Measurements from ENCODE around the gene STYK1. TPM values are rescaled to one million over a fixed set of nuclear protein-coding genes. Genes with fewer than 3 reads are reported as not detected.

Gene STYK1
- total RNA-seq, 1 donor from 2014 or later: 0.21 TPM

GRCh38 chr12:10689146-10689545 lies 15.3 kb upstream of the STYK1 start:
- Histone ChIP-seq H3K36me3 (peaks cover 0 to 4% of the 10 kb centered on the region in 2 donors), H3K27ac (no peak overlapping the region), H3K4me3 (no peak overlapping the region), H3K4me1 (no peaks in the 10 kb centered on the region), H3K27me3 (no peaks in the 10 kb centered on the region), H3K9me3 (no peaks in the 10 kb centered on the region)
- TF ChIP-seq CTCF (IDR thresholded peaks at IDR 0.05): no peak
- no peak for DNase-seq (ENCODE audit: low spot score in 2 of 2)
- intact Hi-C loops (cut with DNase I): no loop called here

- H3K27me3 ChIP-seq: no peaks in the 10 kb centered on the region
- intact Hi-C loops (cut with DNase I): no loop called here
- TF ChIP-seq CTCF (IDR thresholded peaks at IDR 0.05): no peak
Measured at GRCh38 chr12:10688042-10688441, 14.2 kb upstream of the STYK1 start.

GRCh38 chr12:10672231-10672868 lies 1.5 kb downstream of the STYK1 start:
- Histone ChIP-seq H3K36me3 (no peaks in the 10 kb centered on the region), H3K27ac (no peak overlapping the region), H3K9me3 (no peaks in the 10 kb centered on the region), H3K4me3 (no peak overlapping the region), H3K27me3 (no peaks in the 10 kb centered on the region), H3K4me1 (no peaks in the 10 kb centered on the region)
- DNase-seq (ENCODE audit: low spot score in 2 of 2): no peak
- intact Hi-C loops (cut with DNase I): no loop called here
- TF ChIP-seq CTCF (IDR thresholded peaks at IDR 0.05): no peak

More at GRCh38 chr12:10688042-10688441, 14.2 kb upstream of the STYK1 start:
- no peak for DNase-seq (ENCODE audit: low spot score in 2 of 2)
- Histone ChIP-seq H3K36me3 (no peaks in the 10 kb centered on the region), H3K27ac (no peak overlapping the region), H3K4me1 (no peaks in the 10 kb centered on the region), H3K9me3 (no peaks in the 10 kb centered on the region), H3K4me3 (no peak overlapping the region)

GRCh38 chr12:10669533-10669932 lies 4.3 kb downstream of the STYK1 start:
- DNase-seq (ENCODE audit: low spot score in 2 of 2): no peak
- H3K4me3 ChIP-seq: no peak overlapping the region
- no peaks in the 10 kb centered on the region for H3K27me3 ChIP-seq
- H3K36me3 ChIP-seq: no peaks in the 10 kb centered on the region
- no peaks in the 10 kb centered on the region for H3K4me1 ChIP-seq
- intact Hi-C loops (cut with DNase I): no loop called here
- TF ChIP-seq CTCF (IDR thresholded peaks at IDR 0.05): no peak
- H3K27ac ChIP-seq: no peak overlapping the region
- H3K9me3 ChIP-seq: no peaks in the 10 kb centered on the region

- no peak for DNase-seq (ENCODE audit: low spot score in 2 of 2)
- H3K36me3 ChIP-seq: no peaks in the 10 kb centered on the region
- no peaks in the 10 kb centered on the region for H3K27me3 ChIP-seq
- no peak overlapping the region for H3K27ac ChIP-seq
- H3K4me3 ChIP-seq: no peak overlapping the region
- H3K9me3 ChIP-seq: no peaks in the 10 kb centered on the region
- intact Hi-C loops (cut with DNase I): no loop called here
- TF ChIP-seq CTCF (IDR thresholded peaks at IDR 0.05): no peak
- no peaks in the 10 kb centered on the region for H3K4me1 ChIP-seq
Measured at GRCh38 chr12:10668526-10668925, 5.3 kb downstream of the STYK1 start.

- DNase-seq (ENCODE audit: low spot score in 2 of 2): no peak
- H3K27ac ChIP-seq: no peak overlapping the region
- no peaks in the 10 kb centered on the region for H3K36me3 ChIP-seq
- no peaks in the 10 kb centered on the region for H3K4me1 ChIP-seq
- H3K9me3 ChIP-seq: no peaks in the 10 kb centered on the region
- H3K27me3 ChIP-seq: no peaks in the 10 kb centered on the region
- intact Hi-C loops (cut with DNase I): no loop called here
- no peak for TF ChIP-seq CTCF (IDR thresholded peaks at IDR 0.05)
- H3K4me3 ChIP-seq: no peak overlapping the region
Measured at GRCh38 chr12:10667581-10667980, 6.3 kb downstream of the STYK1 start.
